H4 (cell line): ENCODE results near the gene NMNAT2. TPM values are rescaled to one million over a fixed set of nuclear protein-coding genes. Genes with fewer than 3 reads are reported as not detected.

Source experiments
- DNase-seq: peaks from one replicate; pipeline ENCODE4 v3.0.0-alpha.2; 2015; ENCODE audit warnings: low spot score
- total RNA-seq: library from RNA; depleted of rRNA; stranded (reverse); fragments of >200 nt; shearing (Covaris generic); gene quantifications from 2 replicates; pipeline ENCODE4 v1.2.3, GENCODE V29; 2014

NMNAT2 gene
- total RNA-seq, 1 experiment from 2014 or later: 1.4 TPM

DNA sequence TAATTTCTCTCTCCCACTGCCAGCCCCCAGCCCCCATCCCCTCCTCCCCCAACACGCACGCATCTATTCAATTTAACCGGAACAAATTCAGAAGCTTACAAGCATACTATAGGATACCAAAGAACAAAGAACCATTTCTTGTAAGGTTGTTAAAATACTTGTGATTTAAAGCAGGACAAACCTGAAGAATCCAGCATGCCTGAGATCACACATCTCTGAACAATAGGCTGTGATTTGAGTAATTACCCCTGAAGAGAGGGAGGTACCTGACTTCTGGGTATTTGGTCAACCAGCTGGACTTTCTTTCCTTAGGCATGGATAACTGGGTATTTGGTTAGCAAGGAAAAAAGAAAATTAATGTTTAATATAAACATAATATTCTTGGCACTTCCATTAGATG is 105.1 kb downstream of the NMNAT2 start:
- DNase-seq: no peak

DNA sequence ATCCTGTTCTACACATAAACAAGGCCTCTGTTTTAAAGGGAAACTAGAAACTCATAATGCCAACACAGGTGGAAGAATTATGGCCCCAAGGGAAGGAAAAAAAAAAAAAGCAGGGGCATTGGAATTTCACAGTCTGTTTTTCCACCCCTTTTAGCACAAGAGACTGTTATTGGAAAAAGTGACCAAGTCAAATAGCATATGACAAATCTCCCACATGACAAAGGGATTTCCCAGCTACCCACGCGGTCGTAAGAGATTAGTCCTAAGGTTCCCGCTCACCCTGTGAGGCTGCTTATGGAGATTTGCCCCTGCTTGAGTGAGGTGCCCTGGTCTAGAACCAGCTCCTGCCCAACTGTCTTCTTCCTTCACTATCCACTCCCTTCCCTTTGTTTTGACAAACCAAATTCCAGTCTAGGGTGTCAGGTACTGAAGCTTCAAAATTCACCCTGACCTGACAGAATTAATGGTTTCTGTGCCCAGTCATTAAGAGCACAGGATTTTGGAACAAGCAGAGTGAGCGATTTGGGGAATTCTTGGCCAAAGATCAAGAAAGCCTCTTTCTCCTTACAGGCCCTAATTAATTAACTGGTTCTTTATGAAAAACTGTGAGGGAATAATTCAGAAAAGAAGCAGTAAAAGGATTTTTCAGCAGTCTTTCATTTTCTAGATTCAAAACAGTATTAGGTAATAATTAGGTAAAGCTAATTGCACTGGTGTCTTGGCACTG is 107.3 kb downstream of the NMNAT2 start:
- DNase-seq: no peak

DNA sequence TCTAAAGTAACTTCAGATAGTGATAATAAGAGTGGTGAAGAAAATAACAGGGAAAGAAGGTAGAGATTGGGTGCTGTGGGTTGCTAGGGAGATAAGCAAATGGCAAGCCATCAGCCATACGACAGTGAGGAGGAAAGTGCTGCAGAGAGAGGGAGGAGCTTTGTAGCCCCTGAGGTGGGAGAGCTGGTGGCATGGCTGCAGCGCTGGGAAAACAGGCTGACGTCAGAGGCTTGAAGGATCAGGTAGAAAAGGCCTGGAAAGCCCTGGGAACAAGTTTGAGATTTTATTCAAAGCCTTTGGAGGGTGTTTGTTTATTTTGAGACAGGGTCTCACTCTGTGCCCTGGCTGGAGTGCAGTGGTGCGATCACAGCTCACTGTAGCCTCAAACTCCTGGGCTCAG is 109.5 kb downstream of the NMNAT2 start:
- DNase-seq: no peak

DNA sequence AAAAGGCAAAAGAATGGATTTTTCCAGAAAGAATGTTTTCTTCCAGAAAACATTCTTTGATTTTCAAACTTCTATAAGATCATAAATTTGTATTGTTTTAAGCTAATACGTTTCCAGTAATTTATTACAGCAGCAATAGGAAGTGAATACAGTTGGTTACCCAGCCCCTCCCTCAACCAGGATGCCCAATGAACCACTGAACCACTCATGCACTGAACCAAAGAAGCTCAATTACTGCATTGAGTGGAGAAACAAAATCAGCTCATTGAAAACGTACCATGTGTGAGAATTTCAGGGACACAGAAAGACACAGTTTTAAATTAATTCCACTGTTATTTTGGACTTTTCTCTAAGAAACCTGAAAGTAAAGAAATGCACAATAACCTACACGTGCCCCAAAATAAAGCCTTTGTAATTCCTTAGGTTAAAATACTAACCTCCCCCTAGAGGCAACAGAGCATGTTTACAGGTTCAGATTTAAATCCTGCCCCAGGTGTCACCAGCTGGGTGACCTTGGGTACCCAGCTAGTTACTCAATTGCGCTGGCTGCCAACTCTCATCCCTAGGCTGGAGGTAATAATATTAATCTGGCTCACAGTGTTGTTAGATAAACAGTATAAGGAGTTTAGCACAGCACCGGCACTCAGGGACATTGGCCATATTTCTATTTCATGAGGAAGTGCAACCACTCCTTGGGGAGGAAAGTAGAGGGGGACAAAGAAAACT is 111.7 kb downstream of the NMNAT2 start:
- DNase-seq: no peak

DNA sequence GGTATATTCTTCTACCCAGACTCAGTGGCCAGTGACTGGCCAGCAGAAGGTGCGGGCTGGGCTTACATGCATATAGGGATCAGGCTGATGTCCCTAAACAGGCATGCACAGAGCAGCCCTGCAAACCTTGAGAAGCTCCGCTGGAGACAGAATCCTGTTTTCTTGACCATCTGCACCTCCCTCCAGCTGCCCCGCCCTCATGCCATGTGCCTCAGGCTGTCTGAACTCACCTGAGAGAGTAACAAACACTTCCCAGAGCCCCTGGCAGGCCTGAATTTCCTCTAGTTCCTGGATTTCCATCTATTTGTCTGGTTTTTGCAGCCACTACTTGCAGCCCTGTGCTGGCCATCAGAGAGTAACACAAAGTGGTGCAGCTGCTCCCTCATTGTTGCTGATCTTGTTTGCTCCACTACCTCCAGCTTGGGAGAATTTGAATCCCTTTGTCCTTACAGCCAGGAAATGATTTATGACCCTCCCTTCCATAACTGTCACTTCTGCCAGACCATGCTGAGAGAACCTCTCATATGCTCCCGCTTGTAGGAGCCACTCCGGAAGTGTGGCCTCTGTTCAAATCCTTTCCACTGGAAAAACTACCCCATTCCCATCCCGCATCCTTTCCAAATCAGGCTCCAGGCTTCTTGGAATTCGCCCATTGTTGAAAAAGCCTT is 113.6 kb downstream of the NMNAT2 start:
- no peak for DNase-seq

DNA sequence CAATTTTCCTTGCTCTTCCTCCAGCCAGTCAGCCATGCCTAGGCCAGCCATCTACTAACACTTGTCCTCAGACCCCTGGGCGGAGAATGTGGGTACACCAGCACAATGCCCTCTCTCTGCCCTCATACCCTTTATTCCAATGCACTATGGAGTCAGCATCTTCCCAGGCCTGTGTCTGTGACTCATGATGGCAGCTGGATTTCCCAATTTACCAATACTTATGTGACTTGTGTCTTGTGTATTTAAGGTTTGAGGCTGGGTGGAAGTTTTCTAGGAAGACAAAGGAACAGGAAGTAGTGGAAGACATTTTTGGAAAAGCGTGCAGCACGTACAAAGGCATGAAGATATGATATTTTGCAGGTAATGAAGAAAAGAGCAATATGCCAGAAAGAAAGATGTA is 114.3 kb downstream of the NMNAT2 start:
- DNase-seq: no peak

DNA sequence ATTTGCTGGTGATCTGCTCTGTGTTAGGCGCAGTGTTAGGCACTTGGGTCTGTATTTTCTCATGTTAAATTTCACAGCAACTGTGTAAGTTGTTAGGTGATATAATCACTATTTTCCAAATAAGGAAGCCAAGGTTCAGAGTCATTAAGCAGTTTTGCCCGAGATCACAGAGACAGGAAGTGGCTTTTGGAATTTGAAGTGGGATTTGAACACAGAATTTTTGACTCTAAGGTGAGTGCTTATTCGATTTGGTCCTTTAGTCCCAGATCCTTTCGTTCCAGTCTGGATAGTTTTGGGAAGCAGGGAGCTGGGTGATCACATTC is 114.9 kb downstream of the NMNAT2 start:
- DNase-seq: no peak

DNA sequence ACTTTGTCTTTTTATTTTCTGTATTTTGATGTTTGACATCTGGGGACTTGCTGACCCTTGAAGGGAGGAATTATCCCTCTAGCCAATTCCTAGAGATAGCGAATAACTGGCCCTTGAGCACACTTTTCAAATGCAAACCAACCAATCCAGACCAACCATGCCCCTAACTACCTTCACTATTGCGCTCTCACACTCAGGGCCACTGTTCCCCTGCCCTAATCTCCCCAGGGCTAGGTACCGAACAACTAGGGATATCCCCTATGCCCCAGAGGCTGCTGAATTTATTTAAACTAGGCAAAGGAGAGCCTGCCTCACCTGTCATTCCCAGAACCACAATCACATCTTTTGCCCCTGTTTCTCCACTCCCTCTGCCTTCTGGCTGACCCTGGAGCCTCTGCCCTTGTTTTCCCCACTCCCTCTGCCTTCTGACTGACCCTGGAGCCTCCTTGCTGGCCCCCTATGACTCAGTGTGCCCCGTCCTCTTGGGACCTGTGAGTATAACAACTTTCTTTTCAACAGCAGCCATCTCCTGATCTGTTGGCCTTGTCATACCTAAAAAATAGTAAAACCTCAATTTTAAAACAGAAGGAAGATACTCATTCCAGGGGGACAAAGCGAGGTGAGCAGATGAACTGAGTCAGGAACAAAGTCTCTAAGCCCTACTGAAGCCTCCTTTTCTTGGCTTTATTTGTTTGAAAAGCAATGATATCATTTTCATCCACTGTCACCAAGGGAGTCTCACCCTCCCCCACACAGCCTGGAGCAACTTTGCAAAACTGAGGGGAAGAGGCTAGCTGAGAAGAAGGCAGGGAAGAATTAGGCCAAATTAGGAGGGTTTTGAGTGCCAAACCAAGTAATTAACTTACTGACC is 115.5 kb downstream of the NMNAT2 start:
- DNase-seq: no peak

DNA sequence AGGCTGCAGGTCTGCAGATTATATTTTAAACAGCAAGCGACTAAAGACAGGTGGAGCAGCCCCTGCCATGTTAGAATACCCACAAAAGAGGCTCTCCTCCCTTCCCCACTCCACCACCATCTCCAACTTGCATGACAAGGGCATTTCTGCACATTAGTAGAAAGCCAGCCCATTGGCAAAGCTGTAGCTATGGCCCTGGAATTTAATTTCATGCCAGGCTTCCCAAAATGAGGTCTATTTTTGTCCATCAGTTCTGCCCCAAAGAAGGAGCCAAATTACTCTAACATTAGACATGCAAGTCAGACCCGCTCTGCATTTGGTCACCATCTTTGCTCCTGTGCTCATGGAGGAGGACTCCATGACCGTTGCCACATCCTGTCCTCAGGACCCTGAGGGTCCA is 116.9 kb downstream of the NMNAT2 start:
- no peak for DNase-seq

DNA sequence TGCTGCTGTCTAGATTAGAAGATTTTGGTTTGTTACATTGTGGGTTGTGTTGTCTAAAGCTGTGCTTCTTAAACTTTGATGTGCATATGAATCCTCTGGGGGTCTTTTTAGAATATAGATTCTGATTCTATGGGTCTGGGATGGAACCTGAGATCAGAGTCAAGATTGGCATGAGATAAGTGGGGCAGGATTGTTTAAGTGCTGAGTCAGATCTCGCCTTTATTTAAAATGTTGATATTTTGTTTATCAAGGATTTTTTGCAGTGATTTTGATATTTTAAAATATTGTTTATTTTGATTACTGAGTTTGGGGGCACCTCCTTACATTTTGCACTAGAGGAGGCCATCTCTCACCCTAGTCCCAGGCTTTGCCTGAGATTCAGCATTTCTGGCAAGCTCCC is 117.4 kb downstream of the NMNAT2 start:
- DNase-seq: no peak

DNA sequence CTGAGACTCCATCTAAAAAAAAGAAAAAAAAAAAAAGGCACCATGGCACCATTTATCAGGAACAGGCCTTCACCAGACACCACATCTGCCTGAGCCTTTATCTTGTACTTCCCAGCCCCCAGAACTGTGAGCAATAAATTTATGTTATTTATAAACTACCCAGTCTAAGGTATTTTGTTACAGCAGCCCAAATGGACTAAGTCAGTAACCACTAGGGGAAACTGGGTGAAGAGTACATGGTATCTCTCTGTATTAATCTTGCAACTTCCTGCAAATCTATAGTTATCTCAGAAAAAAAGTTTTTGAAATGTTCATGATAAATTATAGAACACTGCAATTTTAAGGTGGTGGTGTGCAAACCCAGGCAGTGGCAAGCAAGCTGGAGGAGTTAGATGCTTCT is 117.8 kb downstream of the NMNAT2 start:
- DNase-seq: no peak

DNA sequence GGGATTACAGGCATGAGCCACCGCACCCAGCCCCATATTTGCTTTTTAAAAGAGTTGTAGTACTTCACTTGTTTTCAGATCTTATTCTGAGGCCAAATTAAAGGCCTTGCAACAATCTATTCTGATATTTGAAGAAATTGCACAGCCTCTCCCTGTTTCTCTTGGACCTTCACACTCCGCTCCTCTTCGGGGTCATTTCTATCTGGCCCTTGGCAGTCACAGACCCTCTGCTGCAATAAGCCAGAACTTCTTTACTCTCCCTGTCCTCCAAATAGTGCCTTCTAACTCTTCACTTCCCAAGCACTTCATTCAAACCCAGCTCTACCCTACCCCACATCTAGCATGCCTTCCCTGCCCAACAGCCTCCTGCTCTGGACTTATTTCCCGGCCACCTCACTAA is 121.4 kb downstream of the NMNAT2 start:
- DNase-seq: no peak

DNA sequence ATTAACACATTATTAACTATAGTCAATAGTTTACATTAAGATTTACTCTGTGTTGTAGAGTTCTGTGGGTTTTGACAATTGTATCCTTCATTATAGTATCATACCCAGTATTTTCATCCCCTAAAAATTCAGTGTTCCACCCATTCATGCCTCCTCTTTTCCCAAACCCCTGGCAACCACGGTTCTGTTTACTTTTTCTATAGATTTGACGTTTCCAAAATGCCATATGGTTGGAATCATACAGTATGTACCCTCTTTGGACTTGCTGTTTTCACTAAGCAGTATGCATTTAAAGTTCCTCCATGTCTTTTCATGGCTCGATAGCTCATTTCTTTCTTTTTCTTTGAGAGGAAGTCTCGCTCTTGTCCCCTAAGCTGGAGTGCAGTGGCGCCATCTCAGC is 122.7 kb downstream of the NMNAT2 start:
- no peak for DNase-seq

DNA sequence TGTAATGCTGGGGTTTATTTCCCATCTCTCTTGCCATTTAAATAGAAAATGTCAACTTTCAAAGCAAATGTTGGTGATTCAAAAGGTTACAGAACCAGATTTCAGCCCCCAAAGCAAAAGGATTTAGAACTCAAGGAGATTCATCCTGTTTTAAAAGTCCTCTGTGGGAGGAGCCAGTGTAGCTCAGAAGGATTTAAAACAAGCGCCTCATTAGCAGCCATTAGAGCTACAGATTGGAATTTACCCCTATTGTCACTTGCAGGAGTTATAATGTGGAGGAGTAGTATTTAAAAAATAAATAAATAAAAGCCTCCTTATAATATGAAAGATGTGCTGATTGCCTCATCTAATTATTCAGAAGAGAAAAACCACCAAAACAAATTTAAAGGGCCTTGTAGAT is 124.3 kb downstream of the NMNAT2 start:
- no peak for DNase-seq

DNA sequence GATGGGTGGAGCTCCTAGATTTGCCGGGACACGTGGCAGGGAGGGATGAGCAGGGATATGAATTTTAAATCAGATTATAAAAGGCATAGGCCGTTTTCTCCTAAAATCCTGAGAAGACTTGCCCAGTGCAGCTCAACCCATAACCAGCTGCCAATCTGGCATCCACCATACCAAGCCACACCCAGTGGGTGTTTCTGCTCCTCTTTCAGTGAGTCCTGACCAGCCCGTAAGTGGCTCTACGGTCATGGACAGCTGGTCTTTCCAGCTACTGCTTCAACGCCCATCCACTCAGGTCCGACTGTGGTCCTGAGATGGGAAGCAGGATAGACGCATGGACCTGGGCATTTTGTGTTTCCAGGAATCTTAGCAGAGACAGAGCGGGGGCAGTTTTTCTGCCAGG is 124.9 kb downstream of the NMNAT2 start:
- DNase-seq: no peak

DNA sequence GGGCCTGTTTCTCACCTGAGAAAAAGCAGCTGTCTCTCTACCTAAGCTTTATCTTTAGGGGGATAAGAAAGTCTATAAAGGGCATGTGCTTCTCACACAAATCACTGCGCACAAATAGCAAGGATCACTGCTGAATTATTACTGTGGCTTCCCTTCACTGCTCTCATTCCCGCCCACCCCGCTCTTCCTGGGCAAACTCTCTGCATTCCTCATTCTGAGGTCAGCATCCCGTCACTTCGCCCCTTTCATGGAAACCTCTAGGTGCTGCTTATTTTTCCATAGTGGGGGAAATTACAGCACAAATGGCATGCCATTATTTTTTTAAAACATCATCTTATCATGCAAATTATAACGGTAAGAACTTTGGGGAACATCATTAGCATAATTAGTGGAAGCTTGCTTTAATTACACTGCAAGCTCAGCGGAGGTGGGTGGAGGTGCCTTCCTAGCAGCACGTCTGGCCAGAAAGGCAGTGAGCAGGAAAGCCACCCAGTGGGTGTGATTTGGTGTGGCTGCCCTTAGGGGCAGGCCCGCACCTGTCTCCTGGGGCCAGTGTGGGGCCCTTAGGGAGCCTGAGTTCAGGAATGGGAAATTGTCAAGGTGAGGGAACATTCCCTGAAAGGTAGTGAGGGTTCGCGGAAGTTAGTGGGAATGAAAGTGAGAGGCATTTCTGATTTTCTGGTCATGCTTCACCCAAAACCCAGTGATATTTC is 126.2 kb downstream of the NMNAT2 start:
- DNase-seq: no peak

DNA sequence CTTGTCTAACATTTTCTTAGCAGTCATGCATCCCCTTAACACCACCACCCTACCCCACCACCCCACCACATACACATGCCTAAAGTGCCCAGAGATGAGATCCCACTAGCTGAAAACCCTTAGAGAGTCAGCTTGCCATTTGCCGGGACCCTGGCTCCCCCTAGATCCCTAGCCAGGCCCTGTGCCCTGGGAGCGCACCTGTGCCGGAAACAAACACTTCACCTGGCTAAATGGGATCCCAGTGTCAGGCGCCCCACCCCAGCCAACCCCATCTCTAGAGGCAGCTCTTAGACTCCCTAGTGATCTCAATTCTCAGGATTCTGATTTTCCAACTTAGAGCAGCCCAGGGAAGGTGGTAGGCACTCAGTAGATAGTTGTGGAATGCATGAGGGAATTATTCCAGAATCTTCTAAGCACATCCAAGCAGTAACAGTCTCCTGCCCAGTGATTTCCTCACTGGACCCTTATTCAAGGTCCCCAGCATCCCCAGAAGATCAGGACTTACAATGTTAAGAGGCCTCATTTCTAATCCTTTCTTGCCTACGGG is 126.9 kb downstream of the NMNAT2 start:
- DNase-seq: no peak

DNA sequence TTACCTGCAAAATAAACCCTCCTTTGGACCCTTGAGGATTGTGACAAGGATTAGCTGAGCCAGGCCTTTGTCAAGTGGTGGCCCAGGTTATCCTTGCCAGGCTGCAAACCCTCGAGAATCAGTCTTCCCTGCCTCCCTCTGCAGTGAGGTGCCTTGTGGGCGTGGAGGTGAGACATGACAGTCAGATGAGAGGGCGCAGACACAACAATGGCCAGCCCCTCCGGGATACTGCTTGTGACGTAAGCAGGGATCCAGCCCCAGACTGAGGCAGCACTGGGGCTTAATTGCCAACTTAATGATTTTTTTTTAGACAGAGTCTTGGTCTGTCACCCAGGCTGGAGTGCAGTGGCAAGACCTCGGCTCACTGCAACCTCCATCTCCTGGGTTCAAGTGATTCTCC is 127.6 kb downstream of the NMNAT2 start:
- no peak for DNase-seq

DNA sequence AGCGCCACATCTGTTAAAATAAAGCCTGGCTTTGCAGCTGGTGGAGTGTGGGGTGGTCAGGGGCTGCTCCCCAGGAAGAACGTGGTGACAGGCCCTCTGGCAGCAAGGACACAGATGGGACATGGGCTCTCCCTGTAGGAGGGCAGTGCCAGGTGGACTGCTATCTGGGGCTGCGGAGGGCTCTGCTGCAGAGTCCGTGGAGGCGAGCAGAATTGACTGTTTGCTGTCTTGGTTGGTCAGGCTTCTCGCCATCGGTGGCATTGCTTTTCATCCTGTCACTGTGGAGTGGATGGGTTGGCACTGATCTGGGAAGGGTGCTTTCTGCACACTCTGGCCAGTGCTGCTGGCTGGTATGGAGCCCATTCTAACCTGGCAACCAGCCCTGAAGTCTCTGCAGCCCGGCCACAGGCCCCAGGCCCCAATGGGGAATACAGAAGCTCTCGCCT is 129.1 kb downstream of the NMNAT2 start:
- DNase-seq: no peak

DNA sequence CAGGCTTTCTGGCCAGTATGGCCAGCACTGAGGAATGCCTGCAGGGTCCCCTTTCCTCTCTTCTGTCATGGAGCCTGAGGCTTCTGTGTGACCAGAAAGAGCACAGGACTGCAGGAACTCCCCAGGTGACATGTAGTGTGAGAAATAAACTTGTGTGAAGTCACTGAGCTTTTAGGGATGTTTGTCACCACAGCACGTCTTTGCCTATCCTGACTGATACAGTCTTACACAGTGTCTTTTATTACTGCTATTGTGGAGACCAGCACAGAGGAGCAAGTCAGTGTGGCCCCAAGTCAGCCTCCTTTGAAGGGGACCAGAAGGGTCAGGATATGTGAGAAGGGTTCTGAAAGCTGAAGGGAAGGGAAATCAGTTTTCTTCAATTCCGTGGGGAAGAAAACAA is 129.6 kb downstream of the NMNAT2 start:
- DNase-seq: no peak

DNA sequence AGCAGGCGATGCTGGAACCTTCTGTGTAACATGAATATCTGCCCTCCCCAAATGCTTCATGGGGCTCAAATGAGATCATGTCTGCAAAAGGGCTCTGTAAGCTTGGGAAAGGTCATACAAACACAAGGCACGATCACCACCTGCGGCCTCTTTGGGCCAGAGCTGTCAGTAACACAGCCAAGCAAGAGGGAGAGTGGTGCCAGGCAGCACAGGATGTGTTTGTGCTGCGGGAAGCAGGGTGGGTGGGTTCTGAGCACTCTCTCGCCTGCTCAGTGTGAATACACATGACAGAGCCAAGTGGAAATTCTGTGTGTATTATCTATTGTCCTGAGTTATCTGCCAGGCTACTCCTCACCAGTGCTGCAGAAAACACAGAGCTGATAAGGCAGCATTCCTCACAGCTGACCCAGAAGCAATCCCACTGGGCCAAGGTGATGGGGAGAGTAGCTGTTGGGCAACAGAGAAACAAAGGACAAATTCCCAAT is 130.9 kb downstream of the NMNAT2 start:
- DNase-seq: no peak
